ENCODE data around the gene TRIM69.
A peak's percentile ranks its signal among the peaks of the same experiment; 100 is the strongest.
"Not testable (repeated sequence)": the region's sequence is repeated elsewhere in the genome, so short reads cannot be mapped to it uniquely, and the experiment has no call there.

The TRIM69 gene

GRCh38 chr15:44720460-44721176, 15.7 kb upstream of the TRIM69 start:
- Histone ChIP-seq H3K27ac (no peak overlapping the region), H3K4me3 (no peak overlapping the region), H3K9me3 (ENCODE audit: low read depth, low read length) (no peaks in the 10 kb centered on the region), H3K9ac (ENCODE audit: insufficient read length) (no peak overlapping the region), H3K36me3 (ENCODE audit: insufficient read depth, low read length) (peaks cover 32% of the 10 kb centered on the region)
- TF ChIP-seq FOXP2 (optimal IDR thresholded peaks at IDR 0.05; ENCODE audit: control extremely low read depth, extremely low read length, insufficient read depth), result no peak
- TF ChIP-seq EZH2 (IDR thresholded peaks at IDR 0.05), result no peak
- TF ChIP-seq POLR2AphosphoS5 (IDR thresholded peaks at IDR 0.05; ENCODE audit: borderline replicate concordance, low read depth, low read length), result no peak
- no peak for DNase-seq (ENCODE audit: low read depth, low spot score)

DNA sequence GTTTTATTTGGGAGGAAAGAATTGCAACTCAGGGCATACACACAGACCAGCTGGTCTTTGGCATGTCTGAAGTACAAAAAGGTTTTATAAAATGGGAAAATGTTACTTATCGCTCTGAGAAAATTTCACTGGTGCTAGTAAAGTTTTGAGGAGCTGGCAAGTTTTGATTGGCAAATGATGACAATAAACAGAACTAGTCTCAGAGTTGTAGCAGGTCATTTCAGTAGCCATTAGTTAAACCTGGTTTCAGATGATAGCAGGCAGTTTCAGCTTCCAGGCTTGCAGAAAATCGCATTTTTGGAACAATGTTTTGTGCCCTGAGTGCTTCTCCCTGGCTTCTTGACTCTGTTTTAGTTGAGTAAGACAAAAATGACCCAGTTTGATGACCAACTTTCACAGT, 14.3 kb upstream of the TRIM69 start:
- no peak for DNase-seq (ENCODE audit: low read depth, low spot score)
- Histone ChIP-seq H3K4me3 (no peak overlapping the region), H3K36me3 (ENCODE audit: insufficient read depth, low read length) (peaks cover 18% of the 10 kb centered on the region), H3K9ac (ENCODE audit: insufficient read length) (no peak overlapping the region), H3K27ac (peak overlapping the region; percentile 30; the same call in 1 of the 2 replicates), H3K9me3 (ENCODE audit: low read depth, low read length) (no peaks in the 10 kb centered on the region)
- TF ChIP-seq FOXP2 (optimal IDR thresholded peaks at IDR 0.05; ENCODE audit: control extremely low read depth, extremely low read length, insufficient read depth), result no peak
- TF ChIP-seq EZH2 (IDR thresholded peaks at IDR 0.05), result no peak
- TF ChIP-seq POLR2AphosphoS5 (IDR thresholded peaks at IDR 0.05; ENCODE audit: borderline replicate concordance, low read depth, low read length), result no peak

DNA sequence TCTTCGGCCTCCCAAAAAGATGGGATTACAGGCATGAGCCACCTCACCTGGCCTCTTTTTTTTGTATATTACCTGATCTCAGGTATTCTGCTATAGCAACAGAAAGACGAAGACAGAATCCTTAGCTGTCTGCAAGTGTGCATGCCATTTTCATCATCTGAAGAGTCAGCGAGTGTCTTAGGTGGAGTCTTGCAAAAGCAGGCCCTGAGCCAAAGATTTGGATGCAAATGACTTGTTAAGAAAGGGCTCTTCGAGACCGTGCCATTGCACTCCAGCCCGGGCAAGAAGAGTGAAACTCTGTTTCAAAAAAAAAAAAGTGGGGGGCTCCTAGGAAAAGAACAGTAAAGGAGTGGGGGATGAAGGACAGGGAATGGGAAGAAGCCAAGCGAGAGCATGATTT, 10.2 kb upstream of the TRIM69 start:
- H3K36me3 ChIP-seq (ENCODE audit: insufficient read depth, low read length), result no peaks in the 10 kb centered on the region
- TF ChIP-seq POLR2AphosphoS5 (IDR thresholded peaks at IDR 0.05; ENCODE audit: borderline replicate concordance, low read depth, low read length) (no peak), FOXP2 (optimal IDR thresholded peaks at IDR 0.05; ENCODE audit: control extremely low read depth, extremely low read length, insufficient read depth) (no peak), EZH2 (IDR thresholded peaks at IDR 0.05) (no peak)
- peak overlapping the region; percentile 88 for H3K27ac ChIP-seq
- DNase-seq (ENCODE audit: low read depth, low spot score), result no peak
- H3K9me3 ChIP-seq (ENCODE audit: low read depth, low read length), result no peaks in the 10 kb centered on the region
- peak overlapping the region; percentile 51 for H3K4me3 ChIP-seq
- no peak overlapping the region for H3K9ac ChIP-seq (ENCODE audit: insufficient read length)

DNA sequence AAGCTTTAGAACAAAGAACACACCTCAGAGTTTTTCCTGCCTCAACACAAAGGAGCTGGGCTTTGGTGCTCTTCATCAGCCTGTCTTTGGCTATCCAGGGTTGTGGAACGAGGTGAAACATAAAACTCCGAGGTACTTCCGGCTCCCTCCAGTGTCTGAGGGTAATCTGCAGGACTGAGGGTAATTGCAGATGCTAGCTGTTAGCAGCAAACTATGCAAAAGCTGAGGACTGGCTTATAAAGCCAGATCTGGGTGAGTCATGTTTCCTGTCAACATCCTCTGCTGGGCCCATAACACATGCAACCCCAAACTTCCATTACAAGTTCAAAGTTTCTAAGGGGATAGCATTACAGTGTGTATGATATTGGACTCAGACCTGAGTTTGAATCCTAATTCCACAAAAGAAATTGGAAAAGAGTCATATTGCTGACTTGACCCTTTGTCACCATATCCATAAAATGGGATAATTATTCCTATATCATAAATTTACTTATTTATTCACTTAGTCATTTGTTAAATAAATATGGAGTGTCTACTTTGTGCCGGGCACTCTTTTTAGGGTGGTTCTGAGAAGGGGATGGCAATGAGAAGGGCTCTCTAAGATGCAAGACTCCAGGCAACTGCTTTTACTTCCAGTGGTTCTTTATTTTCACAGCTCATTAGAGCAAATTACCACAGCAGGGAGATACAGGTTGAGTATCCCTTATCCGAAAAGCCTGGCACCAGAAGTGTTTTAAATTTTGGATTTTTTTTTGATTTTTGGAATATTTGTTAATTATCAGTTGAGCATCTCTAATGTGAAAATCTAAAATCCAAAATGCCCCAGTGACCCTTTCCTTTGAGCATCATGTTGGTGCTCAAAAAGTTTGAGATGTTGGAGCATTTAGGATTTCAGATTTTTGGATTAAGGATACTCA, 9.5 kb upstream of the TRIM69 start:
- peak overlapping the region; percentile 51 for H3K4me3 ChIP-seq
- no peak for TF ChIP-seq EZH2 (IDR thresholded peaks at IDR 0.05)
- peak; percentile 47 for TF ChIP-seq POLR2AphosphoS5 (IDR thresholded peaks at IDR 0.05; ENCODE audit: borderline replicate concordance, low read depth, low read length)
- TF ChIP-seq FOXP2 (optimal IDR thresholded peaks at IDR 0.05; ENCODE audit: control extremely low read depth, extremely low read length, insufficient read depth), result peak; percentile 56
- peak overlapping the region; percentile 88 for H3K27ac ChIP-seq
- DNase-seq (ENCODE audit: low read depth, low spot score), result peak; percentile 47
- H3K36me3 ChIP-seq (ENCODE audit: insufficient read depth, low read length), result peaks cover 5% of the 10 kb centered on the region; the same call in 1 of the 2 replicates
- H3K9me3 ChIP-seq (ENCODE audit: low read depth, low read length), result no peaks in the 10 kb centered on the region
- no peak overlapping the region for H3K9ac ChIP-seq (ENCODE audit: insufficient read length)

GRCh38 chr15:44727485-44728231, 8.7 kb upstream of the TRIM69 start:
- peaks cover 5% of the 10 kb centered on the region; the same call in 1 of the 2 replicates for H3K36me3 ChIP-seq (ENCODE audit: insufficient read depth, low read length)
- H3K4me3 ChIP-seq, result no peak overlapping the region
- H3K9me3 ChIP-seq (ENCODE audit: low read depth, low read length), result no peaks in the 10 kb centered on the region
- peak overlapping the region; percentile 88 for H3K27ac ChIP-seq
- DNase-seq (ENCODE audit: low read depth, low spot score), result no peak
- TF ChIP-seq FOXP2 (optimal IDR thresholded peaks at IDR 0.05; ENCODE audit: control extremely low read depth, extremely low read length, insufficient read depth) (no peak), EZH2 (IDR thresholded peaks at IDR 0.05) (no peak), POLR2AphosphoS5 (IDR thresholded peaks at IDR 0.05; ENCODE audit: borderline replicate concordance, low read depth, low read length) (no peak)
- no peak overlapping the region for H3K9ac ChIP-seq (ENCODE audit: insufficient read length)

DNA sequence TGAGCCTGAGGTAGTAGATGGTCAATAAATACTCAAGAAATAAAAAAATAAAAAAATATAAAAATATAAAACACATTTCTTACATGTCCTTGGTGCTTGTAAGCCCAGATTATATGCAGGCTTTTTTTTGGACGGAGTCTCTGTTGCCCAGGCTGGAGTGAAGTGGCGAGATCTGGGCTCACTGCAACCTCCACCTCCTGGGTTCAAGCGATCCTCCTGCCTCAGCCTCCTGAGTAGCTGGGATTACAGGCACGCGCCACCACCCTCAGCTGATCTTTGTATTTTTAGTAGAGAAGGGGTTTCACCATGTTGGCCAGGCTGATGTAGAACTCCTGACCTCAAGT, 8.1 kb upstream of the TRIM69 start:
- Histone ChIP-seq H3K27ac (peak overlapping the region; percentile 88), H3K9ac (ENCODE audit: insufficient read length) (peak overlapping the region; percentile 35)
- H3K36me3 ChIP-seq (ENCODE audit: insufficient read depth, low read length), result not testable (repeated sequence)

DNA sequence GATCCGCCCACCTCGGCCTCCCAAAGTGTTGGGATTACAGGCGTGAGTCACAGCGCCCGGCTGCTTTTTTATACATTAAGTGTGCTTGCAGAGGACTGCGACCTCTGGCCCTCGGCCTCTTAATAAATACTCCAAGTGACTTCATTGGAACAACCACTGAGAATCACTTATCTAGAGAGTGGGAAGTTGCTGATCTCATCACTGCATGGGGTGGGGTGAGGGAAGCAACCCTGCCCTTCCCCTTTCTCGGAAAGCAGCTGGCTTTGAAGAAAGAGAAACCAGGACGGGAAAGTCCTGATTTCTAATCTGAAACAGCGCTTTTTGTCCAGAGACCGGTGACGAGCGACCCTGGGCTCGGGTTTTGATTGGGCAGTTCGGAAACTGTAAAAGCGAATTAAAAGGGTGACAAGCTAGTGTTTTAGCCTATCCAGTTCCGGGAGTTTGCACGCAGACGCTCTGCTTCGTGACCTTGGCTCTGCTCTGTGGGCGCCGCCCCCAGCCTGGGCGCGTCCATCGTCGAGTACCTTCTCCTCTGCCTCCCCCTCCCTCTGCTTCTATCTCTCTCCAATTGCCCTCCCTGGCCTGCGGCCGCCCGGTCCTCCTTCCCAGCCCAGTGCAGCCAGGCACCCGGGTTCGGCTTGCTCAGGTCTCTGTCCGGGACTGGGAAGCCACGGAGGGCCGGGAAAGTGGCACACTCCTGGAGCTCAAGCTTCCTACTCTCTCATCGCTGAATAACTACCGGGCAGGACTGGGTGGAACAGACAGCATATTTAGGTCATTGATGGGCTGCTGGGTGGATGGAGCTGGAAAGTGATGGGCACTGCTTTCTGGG, 7.5 kb upstream of the TRIM69 start:
- Histone ChIP-seq H3K36me3 (ENCODE audit: insufficient read depth, low read length) (peaks cover 5% of the 10 kb centered on the region; the same call in 1 of the 2 replicates), H3K9ac (ENCODE audit: insufficient read length) (peak overlapping the region; percentile 87), H3K4me3 (peak overlapping the region; percentile 95), H3K9me3 (ENCODE audit: low read depth, low read length) (no peaks in the 10 kb centered on the region), H3K27ac (peak overlapping the region; percentile 88)
- TF ChIP-seq FOXP2 (optimal IDR thresholded peaks at IDR 0.05; ENCODE audit: control extremely low read depth, extremely low read length, insufficient read depth) (no peak), EZH2 (IDR thresholded peaks at IDR 0.05) (no peak), POLR2AphosphoS5 (IDR thresholded peaks at IDR 0.05; ENCODE audit: borderline replicate concordance, low read depth, low read length) (peak; percentile 39)
- peak; percentile 92 for DNase-seq (ENCODE audit: low read depth, low spot score)

More for the DNA sequence above, 8.1 kb upstream of the TRIM69 start:
- H3K9me3 ChIP-seq (ENCODE audit: low read depth, low read length); DNase-seq (ENCODE audit: low read depth, low spot score): not testable (repeated sequence)
- H3K4me3 ChIP-seq, result peak overlapping the region; percentile 95
